Colonic mucosa (tissue), 4 donors: Measurements from ENCODE around the gene PATJ. TPM values are rescaled to one million over a fixed set of nuclear protein-coding genes. Genes with fewer than 3 reads are reported as not detected.

Experiments used
- DNase-seq: peaks from one replicate; pipeline ENCODE4 v3.0.0-alpha.2; 2020
- H3K27ac ChIP-seq: fragments of 200-600 bp; one replicate; pipeline ENCODE4 v1.8.0; 2021
- H3K27me3 ChIP-seq: fragments of 200-600 bp; one replicate; pipeline ENCODE4 v1.8.0; 2021
- H3K36me3 ChIP-seq: fragments of 200-600 bp; one replicate; pipeline ENCODE4 v1.8.0; 2021
- H3K4me1 ChIP-seq: fragments of 200-600 bp; one replicate; pipeline ENCODE4 v1.8.0; 2021; ENCODE audit warnings: mild to moderate bottlenecking
- H3K4me3 ChIP-seq: fragments of 200-600 bp; one replicate; pipeline ENCODE4 v1.8.0; 2021
- H3K9ac ChIP-seq, 2 donors: one replicate each; pipeline ENCODE4 v1.7.0; 2013; ENCODE audit warnings: control low read depth in 2 of 2, low read depth in 2 of 2, low read length in 2 of 2
- H3K9me3 ChIP-seq: fragments of 200-600 bp; one replicate; pipeline ENCODE4 v1.8.0; 2021
- CTCF ChIP-seq: fragments of 200-600 bp; IDR thresholded peaks from one replicate; pipeline ENCODE4 v1.8.0; 2022; ENCODE audit warnings: antibody characterized with exemption, mild to moderate bottlenecking
- intact Hi-C: fragments of 100-400 bp; cut with DNase I; formaldehyde crosslinking; loops from one replicate; pipeline ENCODE4 v1.14.1; 2022
- total RNA-seq, 2 donors: library from RNA; stranded (reverse); fragmentation: NEBNext Ultra II Directional in 1 of 2; extraction: Animal tissue kit (Norgen Biotek cat#: 25700) in 1 of 2; gene quantifications; one replicate each; pipeline ENCODE4 v1.2.1, GENCODE V29; 2021
- donor health status: healthy.
- donor health status: DM: no; HTN: no; CAD: no.
- donor health status: DM: no; HTN: no; CAD: no.

Gene PATJ
- total RNA-seq, 2 donors from 2014 or later = 65.6 to 69.0 TPM

DNA sequence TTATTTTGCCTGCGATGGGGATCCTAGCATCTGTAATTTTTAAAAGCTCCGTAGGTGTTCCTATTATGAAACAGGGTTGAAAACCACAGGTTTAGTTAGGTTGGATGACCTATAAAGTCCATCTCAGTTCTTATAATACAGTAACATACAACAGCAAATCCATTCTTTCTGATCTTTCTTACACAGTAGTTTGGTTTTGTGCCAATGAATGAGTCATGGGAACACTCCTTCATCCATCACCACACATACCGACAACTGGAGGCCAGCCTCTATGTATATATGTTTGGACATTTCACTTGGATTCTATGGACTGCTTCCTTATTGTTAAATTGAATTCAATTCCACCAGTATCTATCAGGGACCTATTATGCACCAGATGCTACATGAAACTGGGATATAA is 334.0 kb downstream of the PATJ start:
- Histone ChIP-seq H3K9me3 (no peaks in the 10 kb centered on the region), H3K9ac (no peak overlapping the region), H3K4me1 (no peaks in the 10 kb centered on the region), H3K4me3 (no peak overlapping the region), H3K36me3 (no peaks in the 10 kb centered on the region), H3K27ac (no peak overlapping the region), H3K27me3 (no peaks in the 10 kb centered on the region)
- intact Hi-C loops = no loop called here
- no peak for DNase-seq
- TF ChIP-seq CTCF = no peak

GRCh38 chr1:62077821-62078220 is 335.5 kb downstream of the PATJ start:
- Histone ChIP-seq H3K36me3 (no peaks in the 10 kb centered on the region), H3K27me3 (no peaks in the 10 kb centered on the region), H3K4me3 (no peak overlapping the region), H3K4me1 (no peaks in the 10 kb centered on the region), H3K9ac (no peak overlapping the region), H3K27ac (no peak overlapping the region), H3K9me3 (no peaks in the 10 kb centered on the region)
- no peak for TF ChIP-seq CTCF
- intact Hi-C loops = no loop called here
- no peak for DNase-seq

- no peaks in the 10 kb centered on the region for H3K9me3 ChIP-seq
- no peak overlapping the region for H3K9ac ChIP-seq
- no peaks in the 10 kb centered on the region for H3K36me3 ChIP-seq
- peak; percentile 31 for DNase-seq
- intact Hi-C loops = no loop called here
- H3K27me3 ChIP-seq = no peaks in the 10 kb centered on the region
- no peak overlapping the region for H3K27ac ChIP-seq
- H3K4me1 ChIP-seq = no peaks in the 10 kb centered on the region
- no peak overlapping the region for H3K4me3 ChIP-seq
- peak; percentile 85 for TF ChIP-seq CTCF
These were observed 340.4 kb downstream of the PATJ start for GRCh38 chr1:62082456-62083363.

DNA sequence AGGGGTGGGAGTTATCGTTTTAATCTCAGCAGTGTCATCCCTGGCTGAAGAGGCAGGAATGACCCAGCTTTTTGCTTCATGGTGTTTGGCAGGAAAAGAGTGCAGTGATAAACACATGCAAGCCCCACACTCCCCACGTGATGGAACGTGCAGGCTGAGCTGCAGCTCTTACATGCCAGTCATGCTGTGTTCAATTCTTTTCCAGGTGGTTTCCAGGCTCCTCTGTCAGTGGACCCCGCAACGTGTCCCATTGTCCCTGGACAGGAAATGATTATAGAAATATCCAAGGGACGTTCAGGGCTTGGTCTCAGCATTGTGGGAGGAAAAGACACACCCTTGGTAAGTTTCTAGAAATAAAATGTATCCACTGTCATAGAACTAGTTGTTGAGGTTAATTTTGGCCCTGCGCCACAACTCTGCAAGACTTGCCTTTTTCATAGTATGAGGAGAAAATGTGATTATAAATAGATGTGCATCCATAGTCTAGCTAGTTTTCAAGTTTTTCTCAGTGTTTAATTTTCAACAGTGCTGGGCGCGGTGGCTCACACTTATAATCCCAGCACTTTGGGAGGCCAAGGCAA is 342.1 kb downstream of the PATJ start:
- no peaks in the 10 kb centered on the region for H3K27me3 ChIP-seq
- H3K9ac ChIP-seq = no peak overlapping the region
- H3K4me3 ChIP-seq = no peak overlapping the region
- H3K27ac ChIP-seq = no peak overlapping the region
- no peaks in the 10 kb centered on the region for H3K36me3 ChIP-seq
- no peak for TF ChIP-seq CTCF
- no peaks in the 10 kb centered on the region for H3K4me1 ChIP-seq
- intact Hi-C loops = no loop called here
- no peaks in the 10 kb centered on the region for H3K9me3 ChIP-seq
- DNase-seq = no peak

GRCh38 chr1:62088439-62088838 is 346.2 kb downstream of the PATJ start:
- Histone ChIP-seq H3K36me3 (no peaks in the 10 kb centered on the region), H3K27ac (no peak overlapping the region), H3K4me3 (no peak overlapping the region), H3K4me1 (no peaks in the 10 kb centered on the region), H3K9me3 (no peaks in the 10 kb centered on the region), H3K27me3 (no peaks in the 10 kb centered on the region), H3K9ac (no peak overlapping the region)
- DNase-seq = no peak
- intact Hi-C loops = no loop called here
- no peak for TF ChIP-seq CTCF
